ENCODE data around the gene KRT85.

The KRT85 gene

DNA sequence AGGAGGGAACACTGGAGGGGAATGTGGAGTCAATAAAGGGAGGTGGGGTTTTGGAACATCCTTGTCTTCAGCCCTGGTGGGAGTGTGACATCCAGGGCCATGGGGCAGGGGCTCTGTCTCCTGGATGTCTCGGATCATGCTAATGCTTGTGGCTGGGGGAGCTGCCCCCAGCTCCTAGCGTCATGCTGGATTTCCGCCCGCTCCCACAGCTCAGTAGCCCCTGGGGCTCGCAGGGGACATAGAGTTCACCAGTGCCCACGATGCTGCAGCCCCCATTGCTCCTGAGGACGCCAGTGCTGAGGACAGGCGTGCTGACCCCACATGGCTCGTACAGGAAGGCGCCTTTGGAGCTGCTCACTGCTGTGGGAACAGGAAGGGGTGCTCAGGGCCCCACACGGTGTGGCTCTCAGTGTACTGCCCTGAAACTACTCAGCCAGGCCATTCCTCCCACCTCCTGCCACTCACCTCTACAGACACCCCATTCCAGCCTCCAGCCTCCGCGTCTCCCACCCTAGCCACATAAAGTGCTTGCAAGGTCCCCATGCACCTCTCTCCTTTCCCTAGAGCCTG is 27.6 kb upstream of the KRT85 start:
- DNase-seq = no peak

DNA sequence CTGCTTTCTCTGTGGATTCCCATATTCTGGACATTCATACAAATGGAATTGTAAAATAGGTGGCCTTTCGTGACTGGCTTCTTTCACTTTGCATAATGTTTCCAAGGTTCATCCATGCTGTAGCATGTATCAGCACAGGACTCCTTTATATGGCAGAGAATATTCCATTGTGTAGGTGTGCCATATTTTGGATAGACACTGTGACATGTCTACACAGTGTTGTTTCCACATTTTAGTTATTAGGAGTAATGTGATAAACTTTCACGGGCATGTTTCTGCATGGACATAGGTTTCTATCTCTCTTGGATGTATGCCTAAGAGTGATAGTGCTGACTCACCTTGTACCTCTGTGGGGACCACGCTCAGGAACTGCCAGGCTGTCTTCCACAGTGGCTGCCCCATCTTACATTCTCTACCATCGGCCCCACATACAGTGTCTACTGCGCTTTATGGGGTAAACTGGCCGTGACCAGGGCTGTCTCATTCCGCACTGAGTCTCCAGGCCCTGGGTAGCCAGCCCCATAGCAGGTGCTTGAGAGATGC is 25.3 kb upstream of the KRT85 start:
- DNase-seq = no peak

DNA sequence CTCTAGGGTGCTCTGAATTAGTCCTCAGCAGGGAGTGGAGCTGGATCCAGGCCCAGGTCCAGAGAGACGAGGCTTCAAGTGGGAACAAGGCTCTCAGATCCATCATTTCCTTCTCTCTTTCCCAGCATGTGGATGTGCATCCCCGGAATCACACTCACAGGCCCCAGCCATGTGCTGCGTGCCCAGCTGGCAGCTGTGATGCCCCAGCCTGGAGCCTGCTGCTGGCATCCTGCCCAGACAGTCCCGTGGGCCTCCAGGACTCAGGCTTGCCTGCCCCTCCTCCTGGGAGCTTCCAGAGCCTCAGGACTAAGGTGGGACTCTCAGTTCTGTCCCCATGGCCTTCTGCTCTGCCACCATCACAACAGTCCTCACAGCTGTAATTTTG is 24.3 kb upstream of the KRT85 start:
- peak; percentile 91 for DNase-seq

DNA sequence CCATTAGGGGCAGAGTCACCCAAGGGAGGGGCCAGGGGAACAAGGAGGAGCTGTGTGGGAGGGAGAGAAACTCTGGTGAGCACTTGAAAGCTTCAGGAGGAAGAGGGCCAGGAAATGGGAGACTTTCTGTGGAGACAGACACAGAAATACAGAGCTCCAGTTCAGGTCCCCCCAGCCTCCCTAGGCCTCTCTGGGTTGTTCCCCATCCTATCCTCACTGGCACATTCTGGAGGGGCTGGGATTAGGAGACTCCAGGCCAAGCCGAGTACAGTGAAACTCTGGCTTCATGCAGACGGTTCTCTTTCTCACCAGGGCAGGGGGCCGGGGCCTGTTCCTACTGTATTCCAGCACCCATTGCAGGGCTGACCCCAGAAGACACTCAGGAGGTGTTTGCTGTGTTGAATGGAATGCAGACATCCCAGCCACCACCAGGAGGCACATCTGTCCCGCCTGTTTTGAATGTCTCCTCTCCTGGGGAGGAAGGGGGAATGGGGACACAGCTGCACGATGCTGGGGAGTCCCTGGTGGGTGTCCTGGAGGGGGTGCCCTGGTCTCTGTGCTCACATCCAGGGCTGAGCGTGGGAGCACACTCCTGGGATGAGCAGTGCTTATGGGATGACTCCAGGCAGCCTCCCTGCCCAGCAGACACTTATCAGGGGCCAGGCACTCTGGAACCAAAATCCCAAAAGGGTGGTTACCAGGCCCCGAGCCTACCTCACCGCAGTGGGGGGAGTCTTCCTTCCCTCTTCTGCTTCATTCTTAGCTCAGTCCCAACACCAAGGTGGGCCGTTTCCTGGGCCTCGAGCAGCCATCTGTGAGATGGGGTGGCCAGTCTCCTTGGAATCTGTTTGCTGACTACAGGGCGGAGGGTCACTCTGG is 23.7 kb upstream of the KRT85 start:
- DNase-seq = peak; percentile 17

DNA sequence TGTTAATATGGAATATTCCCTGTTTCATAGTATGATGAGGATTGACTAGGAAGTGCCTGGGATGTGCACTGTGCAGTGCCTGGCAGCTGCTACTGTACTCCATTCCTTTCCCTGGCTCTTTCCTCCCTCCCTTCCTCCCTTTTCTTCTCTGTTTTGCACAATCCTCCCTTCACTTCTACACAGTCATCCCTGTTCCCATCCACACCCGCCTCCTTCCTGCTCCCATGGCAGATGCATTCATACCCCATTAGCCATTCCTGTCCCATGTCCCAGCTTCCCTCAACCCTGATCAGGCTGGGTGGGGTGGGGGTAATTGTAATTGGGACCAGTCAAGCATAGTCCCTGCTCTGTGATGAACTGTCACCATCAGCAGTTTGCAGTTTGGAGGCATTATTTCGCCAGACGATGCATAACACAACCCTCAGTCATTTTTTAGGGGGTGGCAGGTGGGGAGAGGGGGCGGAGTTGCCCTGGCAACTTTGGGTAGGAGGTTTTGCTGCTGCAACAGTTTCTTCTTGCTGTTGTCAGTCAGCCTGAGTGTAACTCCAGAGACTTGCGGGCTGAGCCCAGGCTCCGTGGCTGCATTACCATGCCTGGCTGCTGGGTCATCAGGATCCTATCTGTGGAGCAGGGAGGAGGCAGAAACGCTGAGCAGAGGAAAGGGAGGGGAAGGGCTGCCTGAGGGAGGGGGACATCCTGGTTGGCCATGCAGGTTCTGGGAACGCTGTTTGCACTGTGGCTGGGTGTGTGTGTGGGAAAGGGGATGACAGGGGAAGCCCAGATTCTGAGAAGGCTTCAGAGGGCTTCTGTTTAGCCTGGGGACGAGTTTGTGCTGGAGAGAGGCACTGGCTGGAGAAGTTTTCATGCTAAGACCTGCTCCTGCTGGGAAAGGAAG is 22.3 kb upstream of the KRT85 start:
- no peak for DNase-seq

DNA sequence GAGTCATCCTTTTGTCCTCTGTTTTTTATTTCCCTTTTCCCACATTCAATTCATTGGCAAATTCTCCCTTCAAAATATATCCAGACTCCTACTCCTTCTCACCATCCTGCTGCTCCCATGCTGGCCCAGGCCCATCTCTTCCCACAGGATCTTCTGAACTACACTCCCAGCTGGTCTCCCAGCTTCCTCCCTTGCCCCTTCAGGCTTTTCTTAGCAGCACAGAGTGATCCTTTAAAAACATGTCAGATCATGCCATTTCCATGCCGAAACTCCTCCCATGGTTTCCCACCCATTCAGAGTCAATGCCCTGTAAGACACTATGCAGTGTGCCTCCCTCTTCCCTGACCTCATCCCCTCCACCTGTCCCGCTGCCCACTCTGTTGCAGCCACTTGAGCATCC is 20.6 kb upstream of the KRT85 start:
- DNase-seq = no peak

DNA sequence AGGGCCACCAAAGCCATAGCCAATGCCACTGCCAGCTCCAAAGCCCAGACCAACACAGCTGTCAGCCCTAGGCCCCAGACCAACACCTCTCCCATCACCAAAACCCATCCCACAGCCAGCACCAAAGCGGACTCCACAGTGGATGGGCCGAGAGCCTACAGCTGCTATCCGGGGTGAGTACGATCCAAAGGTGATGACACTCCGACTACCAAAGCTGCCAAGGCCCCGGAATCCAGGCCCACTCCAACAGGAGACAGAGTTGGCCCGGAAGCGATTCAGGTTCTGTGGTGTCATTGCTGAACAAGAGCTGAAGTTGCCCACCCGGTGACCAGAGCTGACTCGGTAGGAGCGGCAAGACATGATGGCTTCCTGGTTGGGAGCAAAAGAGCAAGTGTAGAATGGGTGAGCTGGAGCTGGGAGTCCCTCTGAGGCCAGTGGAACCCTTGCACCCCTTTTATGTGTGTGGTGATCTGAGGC is 18.0 kb upstream of the KRT85 start, which contains the start of gene KRT84:
KRT84 (minus strand) TSS at position 427 of the 477 bp plus-strand sequence; CDS start at position 360, 67 bp downstream.
- DNase-seq = no peak

DNA sequence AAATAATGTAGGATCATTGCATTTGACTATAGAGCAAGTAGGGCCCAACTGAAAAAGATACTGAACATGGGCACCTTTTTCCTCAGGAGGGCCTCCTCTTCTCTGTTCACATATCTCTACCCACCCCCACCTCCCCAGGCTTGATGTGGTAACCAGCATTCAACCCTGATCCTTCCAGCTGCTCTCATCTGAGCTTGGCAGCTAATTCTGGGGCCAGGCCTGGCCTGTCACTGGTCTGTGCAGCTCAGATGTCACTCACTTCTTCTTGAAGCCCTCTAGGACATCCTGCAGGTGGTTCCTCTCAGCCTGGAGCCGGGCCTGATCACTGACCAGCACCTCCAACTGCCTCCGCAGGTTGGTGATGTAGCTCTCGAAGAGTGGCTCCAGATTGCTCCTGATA is 16.1 kb upstream of the KRT85 start:
- no peak for DNase-seq

DNA sequence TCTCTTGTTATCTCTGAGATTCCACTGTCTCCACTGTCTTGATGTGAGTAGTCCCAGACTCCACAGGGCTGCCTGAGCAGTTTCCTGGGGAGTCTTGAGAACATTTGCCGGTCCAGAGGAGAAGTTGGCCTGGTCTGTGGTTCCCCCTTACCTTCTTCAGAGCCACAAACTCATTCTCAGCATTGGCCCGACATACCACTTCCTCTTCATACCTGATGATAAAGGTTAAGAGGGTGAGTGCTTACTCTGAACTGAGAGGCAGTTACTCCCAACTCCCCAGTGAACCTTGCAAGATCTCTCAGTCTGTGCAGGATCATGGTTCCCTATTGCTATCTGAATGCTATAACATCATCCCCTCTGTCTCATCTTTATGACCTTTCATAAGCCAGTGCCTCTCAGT is 15.6 kb upstream of the KRT85 start:
- no peak for DNase-seq

DNA sequence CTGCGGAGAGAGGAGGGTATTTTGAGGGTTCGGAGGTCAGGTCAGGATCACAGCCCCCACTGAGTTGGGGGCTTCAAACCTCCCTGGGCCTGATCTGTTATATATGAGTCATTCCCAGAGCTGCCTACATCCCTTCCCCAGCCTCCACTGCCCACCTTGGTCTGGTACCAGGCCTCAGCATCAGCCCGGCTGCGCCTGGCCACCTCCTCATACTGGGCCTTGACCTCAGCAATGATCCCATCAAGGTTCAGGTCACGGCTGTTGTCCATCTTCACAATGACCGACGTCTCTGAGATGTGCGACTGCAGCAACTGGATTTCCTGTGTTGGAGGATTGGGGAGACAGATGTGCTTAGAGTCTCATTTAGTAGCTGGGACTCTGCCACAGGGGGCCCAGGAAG is 13.9 kb upstream of the KRT85 start:
- no peak for DNase-seq

DNA sequence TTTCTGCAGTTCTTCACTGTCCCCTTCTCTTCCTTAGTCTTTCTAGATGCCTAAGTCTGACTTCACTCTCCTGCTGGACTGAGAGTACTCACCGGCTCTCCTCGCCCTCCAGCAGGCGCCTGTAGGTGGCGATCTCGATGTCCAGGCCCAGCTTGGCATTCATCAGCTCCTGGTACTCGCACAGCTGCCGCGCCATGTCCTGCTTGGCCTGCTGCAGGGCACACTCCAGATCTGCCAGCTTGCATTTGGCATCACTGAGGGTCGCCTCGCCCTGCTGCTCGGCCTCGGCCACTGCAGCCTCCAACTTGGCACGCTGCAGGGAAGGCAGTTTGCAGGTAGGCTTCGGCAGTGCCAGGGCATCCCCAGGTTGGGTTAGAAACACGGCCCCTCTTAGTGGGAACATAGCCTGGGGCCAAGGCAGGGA is 13.0 kb upstream of the KRT85 start:
- DNase-seq = no peak

DNA sequence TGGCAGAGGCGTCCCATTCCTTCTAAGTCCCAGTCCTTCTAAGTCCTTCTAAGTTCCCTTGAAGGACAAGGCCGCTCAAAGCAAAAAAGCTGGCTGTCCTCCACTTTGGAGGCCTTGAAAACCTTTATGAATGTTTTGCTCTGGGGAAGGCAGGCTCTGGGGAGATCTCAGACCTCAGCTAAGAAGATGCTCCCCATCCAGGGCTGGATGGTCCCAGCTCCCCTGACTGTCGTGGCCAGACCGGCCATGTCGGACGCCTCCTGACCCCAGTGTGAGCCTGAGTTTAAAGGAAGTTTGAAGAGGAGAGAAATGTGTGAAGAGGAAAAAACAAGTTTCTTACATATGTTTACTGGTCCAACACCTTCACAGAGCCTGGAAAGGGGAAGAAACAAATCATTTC is 12.3 kb upstream of the KRT85 start:
- DNase-seq = no peak

DNA sequence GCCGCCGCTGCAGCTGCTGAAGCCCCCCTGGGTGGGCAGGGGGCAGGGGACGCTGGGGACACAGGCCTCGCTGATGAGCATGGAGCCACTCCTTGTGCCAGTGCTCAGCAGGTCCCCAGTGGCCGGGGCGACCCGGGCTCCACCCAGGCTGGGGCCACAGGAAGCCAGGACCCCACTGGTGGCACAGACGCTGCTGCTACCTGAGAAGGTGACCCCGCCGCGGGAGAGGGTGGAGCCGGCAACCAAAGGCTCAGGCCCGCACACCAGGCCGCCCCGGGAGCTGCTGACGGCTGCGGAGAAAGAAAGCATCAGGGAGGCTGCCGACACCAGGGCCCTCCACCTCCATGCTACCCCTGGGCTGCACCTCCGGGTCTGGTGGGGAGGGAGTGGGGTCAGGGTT is 10.8 kb upstream of the KRT85 start:
- no peak for DNase-seq

DNA sequence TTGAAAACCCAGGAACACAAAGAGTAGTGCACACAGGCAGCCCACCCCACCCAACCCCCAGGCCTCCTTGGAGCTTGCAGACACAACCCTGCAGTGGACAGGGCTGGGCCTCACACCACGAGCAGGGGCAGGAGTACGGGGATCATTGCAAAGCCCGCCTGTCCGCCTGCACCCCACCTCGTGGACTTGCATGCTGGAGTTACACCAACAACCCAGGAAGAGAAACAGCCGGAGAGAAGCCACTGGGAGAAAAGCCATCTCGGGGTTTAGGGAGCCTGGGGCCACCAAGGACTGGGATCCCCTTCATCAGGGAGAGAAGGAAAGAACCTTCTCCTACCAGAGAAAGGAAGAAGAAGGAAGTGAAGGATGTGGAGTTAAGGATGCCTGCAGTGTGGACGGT is 10.0 kb upstream of the KRT85 start:
- no peak for DNase-seq

DNA sequence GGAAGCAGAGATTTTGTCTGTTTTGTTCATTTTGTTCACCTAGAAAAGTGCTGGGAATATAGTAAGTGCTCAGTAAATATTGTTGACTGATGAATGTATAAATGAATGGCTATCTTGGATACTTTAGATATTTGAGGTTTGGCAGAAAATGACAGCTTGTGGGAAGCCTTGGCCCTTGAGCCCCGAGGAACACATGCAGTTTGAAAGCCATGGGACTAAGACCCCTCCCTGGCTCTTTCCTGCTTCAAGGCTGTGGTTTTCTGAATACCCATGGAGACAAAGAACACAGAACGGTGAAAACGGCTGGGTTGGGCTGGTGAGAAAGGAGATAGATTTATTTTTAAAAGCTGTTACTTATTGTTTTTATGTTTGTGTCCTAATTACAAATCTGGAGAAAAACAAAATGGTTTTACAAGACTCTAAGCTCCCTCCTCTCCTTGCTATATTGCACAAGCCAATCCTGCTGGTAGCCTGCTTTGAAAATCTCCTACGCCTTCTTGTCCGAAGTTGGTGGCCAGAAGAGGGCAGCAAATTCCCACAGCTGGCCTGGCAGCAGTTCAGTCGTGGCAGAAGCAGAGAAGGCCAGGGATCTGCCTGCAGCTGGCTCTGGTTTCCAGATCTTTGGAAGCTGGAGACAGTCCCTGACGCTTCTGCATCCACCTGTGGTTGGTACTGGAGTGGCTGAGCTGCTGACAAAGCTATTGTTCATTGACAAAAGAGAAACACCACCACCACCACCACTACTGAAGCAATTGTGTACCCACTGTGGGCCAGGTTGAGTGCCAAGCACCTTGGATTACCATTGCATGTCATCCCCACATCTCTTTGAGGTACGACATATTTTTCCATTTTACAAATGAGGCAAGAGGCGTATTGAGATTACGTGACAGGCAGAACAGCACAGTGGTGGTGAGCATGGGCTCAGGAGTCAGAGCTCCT is 5.2 kb upstream of the KRT85 start:
- peak; percentile 66 for DNase-seq

DNA sequence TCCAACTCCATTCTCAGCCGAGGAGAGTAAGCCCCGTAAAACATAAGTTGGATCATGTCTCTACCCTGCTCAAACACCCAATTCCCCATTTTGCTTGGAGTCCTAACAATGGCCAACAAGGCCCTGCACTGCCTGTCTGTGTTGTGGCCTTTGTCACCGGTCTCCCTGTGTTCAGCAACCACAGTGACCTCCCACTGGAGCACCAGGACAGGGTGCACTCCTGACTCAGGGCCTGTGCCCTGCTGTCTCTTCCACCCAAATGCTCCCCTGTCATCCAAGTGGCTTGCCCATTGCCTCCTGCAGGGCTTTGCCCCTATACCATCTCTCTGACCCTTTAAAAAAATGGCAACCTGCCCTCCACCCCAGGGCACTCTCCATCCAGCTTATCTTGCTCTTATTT is 4.4 kb upstream of the KRT85 start:
- DNase-seq = no peak

DNA sequence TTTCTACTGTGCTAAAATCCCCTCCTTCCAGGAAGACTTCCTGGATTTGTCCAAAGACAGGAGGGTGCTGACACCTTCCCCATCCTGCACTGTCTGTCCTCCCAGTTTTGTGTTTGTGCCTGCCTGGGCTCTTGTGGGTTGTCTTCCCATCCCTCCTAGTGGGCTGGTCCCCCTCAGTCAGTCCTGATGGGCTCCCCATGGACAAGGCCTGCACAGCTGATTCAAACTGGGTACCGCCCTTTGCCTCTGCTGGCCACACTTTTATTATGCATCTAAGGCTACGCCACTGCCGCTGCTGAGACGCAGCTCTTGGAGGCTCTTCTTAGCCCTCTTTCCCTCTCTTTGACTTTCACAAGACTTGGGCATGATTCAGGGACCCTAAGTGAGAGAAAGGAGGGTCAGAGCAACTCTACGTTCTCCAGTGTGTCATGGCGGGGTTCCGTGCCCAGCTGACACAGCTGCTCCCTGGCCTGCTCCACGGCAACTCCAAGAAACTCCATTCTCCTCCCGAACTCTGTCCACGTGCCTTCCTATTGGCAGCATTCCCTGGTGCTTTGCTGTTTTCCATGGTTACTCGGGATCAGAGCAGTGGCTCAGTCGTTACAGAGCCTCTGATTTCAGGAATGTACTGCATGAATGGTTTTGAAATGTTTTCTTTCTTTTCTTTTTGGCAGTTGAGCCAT is 3.8 kb upstream of the KRT85 start:
- DNase-seq = no peak

DNA sequence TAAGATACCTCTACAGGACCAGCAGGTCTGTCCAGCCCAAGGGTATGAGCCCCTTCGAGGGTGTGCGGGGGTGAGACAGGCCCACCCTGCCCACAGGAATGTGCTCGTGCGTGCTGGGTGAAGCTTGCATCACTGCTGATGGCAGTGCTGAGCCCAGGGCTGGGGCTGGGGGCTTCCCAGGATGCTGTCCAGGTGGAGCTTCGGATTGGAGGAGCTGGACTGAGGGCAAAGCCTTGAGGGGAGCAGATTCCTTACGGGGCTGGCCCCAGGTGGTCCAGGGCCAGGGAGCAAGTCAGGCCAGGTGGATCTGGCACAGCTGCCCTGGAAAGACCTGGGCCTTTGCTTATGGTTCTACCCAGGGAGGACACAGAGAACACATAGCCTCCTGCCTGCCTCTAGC is 2.5 kb upstream of the KRT85 start:
- DNase-seq = no peak

DNA sequence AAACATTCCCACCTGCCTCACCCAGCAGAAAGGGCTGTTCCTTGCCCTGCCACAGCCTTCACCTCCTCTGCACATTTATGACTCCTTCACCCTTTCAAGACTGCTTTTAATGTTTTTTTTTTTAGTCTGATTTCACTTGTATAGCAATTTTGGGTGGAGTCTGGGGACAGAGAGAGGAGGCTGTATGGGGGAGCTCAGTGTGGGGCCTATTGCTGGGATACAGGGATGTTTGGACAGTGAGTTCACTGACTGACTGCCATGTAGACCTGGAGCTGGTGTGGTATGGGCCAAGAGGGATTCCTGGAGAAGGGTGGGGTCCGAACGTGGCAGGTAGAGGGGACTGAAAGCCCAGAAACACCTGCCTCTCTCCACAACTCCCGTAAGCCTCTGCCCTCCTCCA is 1.9 kb upstream of the KRT85 start:
- DNase-seq = no peak

DNA sequence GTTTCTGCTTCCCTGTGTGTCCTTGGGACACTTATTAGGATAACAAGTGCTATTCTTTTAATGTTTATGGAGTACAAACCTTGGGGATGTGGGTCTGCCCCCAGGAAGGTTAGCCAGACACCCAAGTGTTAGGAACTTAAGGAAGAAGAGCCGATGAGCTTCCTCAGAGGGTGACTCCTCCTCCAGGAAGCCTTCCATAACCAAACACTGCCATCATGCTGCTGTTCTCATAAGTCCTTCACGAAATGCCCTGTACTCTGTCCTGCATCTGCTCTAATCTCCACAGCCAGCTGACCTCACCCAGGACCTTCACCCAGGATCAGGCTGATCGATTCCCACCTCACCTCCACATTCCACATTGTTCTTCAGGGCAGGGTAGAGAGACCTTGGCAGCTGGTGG is 1.2 kb upstream of the KRT85 start:
- DNase-seq = no peak

DNA sequence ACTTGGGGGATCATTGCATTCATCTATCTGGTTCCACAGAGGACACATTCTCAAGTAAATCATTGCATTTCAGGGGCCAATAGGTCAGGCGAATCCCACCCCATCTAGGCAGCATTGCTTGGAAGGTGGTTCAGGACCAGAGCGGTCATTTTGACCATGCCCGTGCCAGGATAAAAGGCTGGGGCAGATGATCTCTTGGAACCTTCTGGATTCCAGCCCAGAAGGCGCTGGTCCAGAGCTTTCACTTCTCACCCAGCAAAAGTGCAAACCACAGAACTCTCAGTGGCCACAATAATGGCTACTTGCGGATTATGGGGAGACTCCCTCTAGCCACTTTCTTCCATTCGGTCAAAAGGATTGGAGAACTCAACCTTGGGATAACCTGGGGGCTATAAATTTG is 595 bp upstream of the KRT85 start:
- DNase-seq = no peak
